Measurements from ENCODE around the gene ARNT2. TPM values are rescaled to one million over a fixed set of nuclear protein-coding genes. Genes with fewer than 3 reads are reported as not detected.

The ARNT2 gene
- total and polyA plus RNA-seq, 2 experiments from 2014 or later: 4.6 to 11.6 TPM

- peaks cover 10% of the 10 kb centered on the region; the same call in 1 of the 2 replicates for H4K20me1 ChIP-seq (replicated peaks; ENCODE audit: insufficient read depth)
- TF ChIP-seq CTCF (conservative IDR thresholded peaks at IDR 0.05; ENCODE audit: low read depth in 2 of 2): no peak
- H3K27me3 ChIP-seq (ENCODE audit: insufficient read depth): no peaks in the 10 kb centered on the region
- Mint-ChIP-seq H3K27me3 (ENCODE audit: insufficient read depth, low read depth, poor library complexity) (peaks cover 7% of the 10 kb centered on the region), H3K9me3 (no peaks in the 10 kb centered on the region; the same call in 2 of the 3 replicates), H3K4me3 (no peak overlapping the region), H3K36me3 (ENCODE audit: low read depth) (no peaks in the 10 kb centered on the region), H3K27ac (no peak overlapping the region), H3K4me1 (0 out of 3 replicates have a peak, but pooled peaks cover 2% of the 10 kb centered on the region)
- H3K9me2 ChIP-seq (ENCODE audit: insufficient read depth): no peaks in the 10 kb centered on the region
- H3K27ac ChIP-seq (ENCODE audit: low read depth): no peak overlapping the region
- no peaks in the 10 kb centered on the region for H3F3A ChIP-seq (replicated peaks; ENCODE audit: low read depth)
- H2AFZ ChIP-seq: no peak overlapping the region
- H3K4me1 ChIP-seq (ENCODE audit: insufficient read depth): no peaks in the 10 kb centered on the region
- H3K4me2 ChIP-seq: no peak overlapping the region
- H3K4me3 ChIP-seq: no peak overlapping the region
- no peaks in the 10 kb centered on the region for H3K36me3 ChIP-seq (ENCODE audit: insufficient read depth)
- peaks cover 5% of the 10 kb centered on the region; the same call in 1 of the 2 replicates for H3K79me2 ChIP-seq (replicated peaks; ENCODE audit: insufficient read depth)
- DNase-seq (ENCODE audit: low spot score) (no peak), ATAC-seq (no peak)
These were observed 7.7 kb downstream of the ARNT2 start for GRCh38 chr15:80411788-80412288.

DNA sequence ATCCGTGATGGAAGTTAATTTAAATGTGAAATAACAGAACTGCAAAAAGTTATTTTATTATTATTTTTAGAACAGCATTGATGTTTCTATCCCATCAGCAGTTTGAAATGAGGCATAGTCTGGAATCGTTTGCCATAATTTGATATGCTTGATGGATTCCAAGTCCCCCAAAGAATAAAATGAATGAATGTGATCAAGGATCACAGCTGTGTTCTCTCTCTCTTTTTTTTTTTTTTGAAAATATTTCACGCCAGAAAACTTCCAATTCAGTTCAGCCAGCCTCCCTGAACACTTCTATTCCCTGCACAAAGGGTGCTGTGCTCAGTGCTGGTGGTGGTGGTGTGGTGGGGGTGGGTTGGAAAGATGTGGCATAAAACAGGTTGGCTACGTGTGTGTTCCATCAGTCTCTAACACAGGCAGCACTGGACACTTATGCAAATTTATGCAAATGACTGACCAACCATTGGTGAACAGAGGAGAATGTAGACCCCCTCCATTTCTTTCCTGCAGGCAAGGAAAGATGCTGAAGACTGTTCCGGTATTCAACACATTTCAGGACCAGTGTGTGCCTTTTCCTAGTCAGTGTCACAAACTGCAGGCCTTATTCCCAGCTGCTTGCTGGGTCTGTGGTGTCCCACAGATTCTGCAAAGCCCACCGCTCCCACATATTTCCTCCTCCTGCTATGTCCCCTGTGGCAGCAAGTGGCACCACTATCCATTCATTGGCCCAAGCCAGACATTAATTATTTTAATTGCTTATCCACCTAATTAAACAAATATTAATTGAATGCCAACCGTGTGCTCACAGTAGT is 10.6 kb downstream of the ARNT2 start:
- Histone ChIP-seq H3K4me1 (ENCODE audit: insufficient read depth) (no peaks in the 10 kb centered on the region), H3F3A (replicated peaks; ENCODE audit: low read depth) (no peaks in the 10 kb centered on the region), H3K79me2 (replicated peaks; ENCODE audit: insufficient read depth) (no peaks in the 10 kb centered on the region), H3K9me2 (ENCODE audit: insufficient read depth) (no peaks in the 10 kb centered on the region), H3K4me3 (no peak overlapping the region), H2AFZ (no peak overlapping the region), H4K20me1 (replicated peaks; ENCODE audit: insufficient read depth) (0 out of 2 replicates have a peak, but pooled peaks cover 4% of the 10 kb centered on the region), H3K27me3 (ENCODE audit: insufficient read depth) (no peaks in the 10 kb centered on the region), H3K36me3 (ENCODE audit: insufficient read depth) (no peaks in the 10 kb centered on the region), H3K27ac (ENCODE audit: low read depth) (no peak overlapping the region), H3K4me2 (no peak overlapping the region)
- Mint-ChIP-seq H3K27me3 (ENCODE audit: insufficient read depth, low read depth, poor library complexity) (peaks cover 4% of the 10 kb centered on the region), H3K4me1 (peaks cover 9% of the 10 kb centered on the region; the same call in 1 of the 3 replicates), H3K27ac (no peak overlapping the region), H3K4me3 (no peak overlapping the region), H3K36me3 (ENCODE audit: low read depth) (no peaks in the 10 kb centered on the region), H3K9me3 (no peaks in the 10 kb centered on the region)
- DNase-seq (ENCODE audit: low spot score) (no peak), ATAC-seq (no peak)
- TF ChIP-seq ZNF331 (CRISPR knock-in tag; IDR thresholded peaks at IDR 0.05; ENCODE audit: low read depth): no peak
- TF ChIP-seq CTCF (conservative IDR thresholded peaks at IDR 0.05; ENCODE audit: low read depth in 2 of 2): no peak
- TF ChIP-seq EZH2 (IDR thresholded peaks at IDR 0.05; ENCODE audit: low read depth, unreplicated experiment): no peak
- no peak for TF ChIP-seq NANOG (IDR thresholded peaks at IDR 0.05; ENCODE audit: borderline replicate concordance)
- no peak for TF ChIP-seq REST (IDR thresholded peaks at IDR 0.05; ENCODE audit: unreplicated experiment)
- TF ChIP-seq JUNB (IDR thresholded peaks at IDR 0.05; ENCODE audit: unreplicated experiment): no peak
- TF ChIP-seq ZNF114 (CRISPR knock-in tag; IDR thresholded peaks at IDR 0.05): no peak
- TF ChIP-seq STAT1 (IDR thresholded peaks at IDR 0.05; ENCODE audit: unreplicated experiment): no peak
- TF ChIP-seq, protein P1, sequence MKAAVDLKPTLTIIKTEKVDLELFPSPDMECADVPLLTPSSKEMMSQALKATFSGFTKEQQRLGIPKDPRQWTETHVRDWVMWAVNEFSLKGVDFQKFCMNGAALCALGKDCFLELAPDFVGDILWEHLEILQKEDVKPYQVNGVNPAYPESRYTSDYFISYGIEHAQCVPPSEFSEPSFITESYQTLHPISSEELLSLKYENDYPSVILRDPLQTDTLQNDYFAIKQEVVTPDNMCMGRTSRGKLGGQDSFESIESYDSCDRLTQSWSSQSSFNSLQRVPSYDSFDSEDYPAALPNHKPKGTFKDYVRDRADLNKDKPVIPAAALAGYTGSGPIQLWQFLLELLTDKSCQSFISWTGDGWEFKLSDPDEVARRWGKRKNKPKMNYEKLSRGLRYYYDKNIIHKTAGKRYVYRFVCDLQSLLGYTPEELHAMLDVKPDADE (IDR thresholded peaks at IDR 0.05): no peak
- TF ChIP-seq EZH2phosphoT487 (IDR thresholded peaks at IDR 0.05; ENCODE audit: unreplicated experiment): no peak
